Mesenteric fat pad (tissue), 1 donor: ENCODE measurements around the gene KCNT2. TPM values are rescaled to one million over a fixed set of nuclear protein-coding genes. Genes with fewer than 3 reads are reported as not detected.

Source experiments
- DNase-seq: peaks from one replicate; pipeline ENCODE4 v3.0.0-alpha.2; 2020; ENCODE audit warnings: low spot score
- total RNA-seq: library from RNA; stranded (reverse); fragmentation: NEBNext Ultra II Directional; extraction: Animal tissue kit (Norgen Biotek cat#: 25700); gene quantifications from one replicate; pipeline ENCODE4 v1.2.1, GENCODE V29; 2021
- donor health status: DM: yes; HTN: yes; CAD: no.

The KCNT2 gene
- total RNA-seq, 1 donor from 2014 or later, result 0.93 TPM

DNA sequence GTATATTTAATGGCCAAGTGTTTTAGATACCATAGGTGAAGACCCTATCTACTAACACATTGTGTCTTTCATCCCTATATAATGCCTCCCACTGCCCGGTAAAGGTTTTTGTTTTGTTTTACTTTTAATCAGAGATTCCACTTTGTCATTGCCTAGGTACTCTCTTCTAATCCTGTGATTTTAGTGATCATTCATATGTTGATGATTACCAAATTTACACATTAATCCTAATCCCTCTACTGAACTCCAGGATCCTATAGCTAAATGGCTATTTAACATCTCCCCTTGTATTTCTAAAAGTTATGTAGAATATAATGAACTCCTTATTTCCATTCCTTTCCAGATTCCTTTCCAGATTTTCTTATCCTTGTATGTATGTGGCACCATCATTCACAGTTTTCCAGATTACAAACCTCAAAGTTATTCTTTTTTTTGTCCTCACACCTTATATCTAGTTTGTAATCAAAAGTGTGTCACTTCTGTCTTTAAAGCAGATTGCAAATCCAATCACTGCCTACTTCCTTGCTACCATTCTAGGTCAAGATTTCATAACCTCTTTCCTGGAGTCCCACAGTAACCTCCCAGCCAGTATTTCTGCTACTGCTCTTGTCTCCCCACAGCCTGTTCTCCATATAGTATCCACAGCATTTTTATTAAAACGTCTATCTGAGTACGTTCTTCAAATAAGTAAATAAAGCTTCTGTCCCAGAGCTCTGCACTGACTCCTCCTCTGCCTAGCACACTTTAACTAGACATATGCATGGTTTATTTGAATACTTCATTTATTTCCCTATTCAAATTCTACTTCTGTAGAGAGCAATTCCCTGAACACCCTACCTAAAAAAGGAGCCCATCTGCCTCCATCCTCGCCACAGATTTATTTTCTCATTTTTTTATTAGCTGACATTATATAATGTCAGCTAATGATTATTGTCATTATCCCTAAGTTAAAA lies 157.8 kb downstream of the KCNT2 start:
- no peak for DNase-seq

DNA sequence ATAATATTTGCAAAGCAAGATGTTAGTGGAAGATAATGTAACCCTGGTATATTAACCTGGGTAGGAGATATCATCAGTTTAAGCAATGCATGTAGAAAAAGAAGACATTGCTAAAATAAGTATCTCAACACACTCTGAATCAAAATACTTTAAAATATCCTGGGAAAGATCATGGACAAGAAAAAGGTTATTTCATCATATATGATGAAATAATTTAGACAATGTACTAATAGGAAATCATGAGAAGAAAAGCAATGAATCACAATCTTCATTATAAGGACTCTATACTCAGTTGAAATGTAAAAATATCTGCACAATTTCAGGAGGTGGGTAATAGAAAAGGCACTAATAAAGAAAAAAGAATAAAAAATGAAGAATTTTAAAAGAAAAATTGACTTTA lies 158.8 kb downstream of the KCNT2 start:
- DNase-seq, result no peak

DNA sequence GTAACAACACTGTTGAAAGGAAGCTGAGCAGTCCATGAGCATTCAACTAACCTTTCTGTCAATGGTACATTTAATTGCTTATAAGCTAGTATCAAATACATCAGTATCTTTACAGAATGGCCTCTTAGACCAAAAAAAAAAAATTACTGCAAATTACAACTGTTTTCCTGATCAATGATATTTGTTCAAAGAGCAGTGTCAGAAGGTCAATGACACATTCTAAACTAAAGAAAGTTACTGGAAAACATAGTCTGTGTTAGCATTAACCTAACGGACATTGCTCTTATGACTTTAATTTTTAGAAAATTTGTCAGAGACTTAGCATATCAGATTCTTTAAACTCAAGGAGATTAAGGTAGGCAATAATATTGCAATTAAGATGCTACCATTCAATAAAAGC lies 162.5 kb downstream of the KCNT2 start:
- no peak for DNase-seq

DNA sequence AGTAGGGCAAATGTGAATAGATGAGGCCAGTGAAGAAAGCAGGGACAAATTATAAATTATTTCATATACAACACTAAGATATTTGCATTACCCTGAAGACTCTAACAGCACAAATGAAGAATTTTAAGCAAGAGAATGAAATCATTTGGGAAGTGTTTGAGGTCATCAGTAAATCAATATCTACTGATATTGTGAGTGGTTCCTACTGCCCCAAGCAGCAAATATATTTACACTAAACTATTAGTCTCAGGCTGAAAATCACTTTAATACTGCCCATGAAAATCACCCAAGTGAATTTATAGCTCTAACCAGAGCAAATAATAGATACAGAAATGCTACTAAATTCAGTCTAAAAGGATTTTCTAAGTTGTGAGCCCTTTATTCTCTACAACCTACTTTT lies 163.6 kb downstream of the KCNT2 start:
- DNase-seq, result no peak

DNA sequence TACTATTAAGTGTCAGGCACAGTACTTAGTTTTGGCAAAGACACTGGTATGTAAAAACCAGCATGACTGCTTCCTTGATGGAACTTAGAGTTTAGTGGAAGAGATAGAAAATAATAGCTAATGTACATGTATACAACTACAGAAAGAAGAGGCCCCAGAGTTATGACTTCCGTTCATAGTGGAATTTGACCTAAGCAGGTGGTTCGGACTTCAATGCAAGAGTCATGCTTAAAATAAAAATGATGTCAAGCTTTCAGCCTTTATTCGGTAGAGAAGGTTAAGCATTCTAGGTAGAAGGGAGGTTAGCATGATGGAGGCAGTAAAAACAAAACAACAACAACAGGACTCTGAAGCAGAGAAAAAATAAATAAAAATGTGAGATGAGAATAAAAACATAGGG lies 165.9 kb downstream of the KCNT2 start:
- no peak for DNase-seq

DNA sequence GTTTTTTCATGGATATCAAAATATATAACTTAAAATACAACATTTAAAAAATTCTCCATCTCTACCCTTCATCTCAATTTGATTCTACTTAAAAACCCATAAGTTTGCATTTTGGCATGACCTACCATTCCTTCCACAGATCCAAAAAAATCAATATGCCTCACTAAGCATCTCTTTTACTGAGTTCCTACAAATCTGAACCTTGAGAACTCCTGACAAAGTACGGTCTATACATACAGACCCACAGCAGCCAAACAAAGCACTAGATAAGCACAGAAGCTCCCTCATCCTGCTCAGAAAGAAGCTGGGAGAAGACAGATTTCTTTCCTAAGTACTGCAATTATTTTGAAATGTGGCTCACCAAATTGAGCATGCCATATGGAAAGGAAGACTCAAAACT lies 167.5 kb downstream of the KCNT2 start:
- no peak for DNase-seq

DNA sequence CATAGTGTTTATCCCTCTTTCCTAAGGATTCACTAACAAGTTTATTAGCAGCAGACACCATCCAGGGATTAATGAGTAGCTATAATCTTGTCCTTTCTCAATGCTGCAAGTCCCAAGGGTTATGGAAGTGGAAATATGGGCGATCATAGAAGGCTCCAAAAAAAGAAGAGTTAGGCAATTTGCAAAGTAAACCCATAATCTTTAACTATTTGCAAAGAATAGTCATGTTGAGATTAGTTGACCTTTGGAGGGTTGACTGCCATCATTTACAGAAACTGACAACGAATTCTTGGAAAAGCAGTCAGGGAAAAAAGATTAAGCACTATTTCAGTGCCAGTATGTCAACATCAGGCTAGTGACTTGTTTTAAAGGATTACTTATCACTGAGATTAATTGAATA lies 169.9 kb downstream of the KCNT2 start:
- DNase-seq, result no peak

DNA sequence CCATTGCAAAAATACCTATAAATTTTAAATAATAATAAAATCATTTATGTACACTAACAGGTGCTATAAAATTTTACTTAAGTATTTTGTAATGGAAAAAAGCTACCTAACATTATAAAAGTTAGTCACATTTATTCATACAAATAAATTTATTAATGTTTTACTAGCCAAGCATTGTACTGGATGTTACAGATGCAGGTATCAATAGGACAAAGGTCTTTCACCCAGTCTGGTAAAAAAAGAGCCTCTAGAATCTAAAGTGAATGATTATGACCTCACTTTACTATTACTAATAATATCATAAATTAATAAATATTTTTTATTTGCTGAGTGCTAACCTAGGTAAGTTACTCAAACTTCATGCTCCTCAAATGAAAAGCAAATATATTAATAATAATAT lies 170.6 kb downstream of the KCNT2 start:
- no peak for DNase-seq

DNA sequence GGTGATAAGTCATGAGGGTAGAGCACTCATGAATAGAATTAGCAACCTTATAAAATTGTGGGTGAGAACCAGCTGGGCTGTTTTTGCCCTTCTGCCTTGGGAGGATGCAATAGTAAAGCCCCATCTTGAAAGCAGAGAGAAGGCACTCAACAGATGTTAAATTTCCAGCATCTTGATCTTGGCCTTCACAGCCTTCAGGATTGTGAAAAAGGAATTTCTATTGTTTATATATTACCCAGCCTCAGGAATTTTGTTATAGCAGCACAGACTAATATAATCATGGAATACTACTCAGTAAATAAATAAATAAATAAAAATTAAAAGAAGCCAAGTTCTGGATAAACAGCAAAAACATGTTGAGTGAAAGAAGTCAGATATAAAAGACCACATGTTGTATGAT lies 175.2 kb downstream of the KCNT2 start:
- DNase-seq, result no peak

DNA sequence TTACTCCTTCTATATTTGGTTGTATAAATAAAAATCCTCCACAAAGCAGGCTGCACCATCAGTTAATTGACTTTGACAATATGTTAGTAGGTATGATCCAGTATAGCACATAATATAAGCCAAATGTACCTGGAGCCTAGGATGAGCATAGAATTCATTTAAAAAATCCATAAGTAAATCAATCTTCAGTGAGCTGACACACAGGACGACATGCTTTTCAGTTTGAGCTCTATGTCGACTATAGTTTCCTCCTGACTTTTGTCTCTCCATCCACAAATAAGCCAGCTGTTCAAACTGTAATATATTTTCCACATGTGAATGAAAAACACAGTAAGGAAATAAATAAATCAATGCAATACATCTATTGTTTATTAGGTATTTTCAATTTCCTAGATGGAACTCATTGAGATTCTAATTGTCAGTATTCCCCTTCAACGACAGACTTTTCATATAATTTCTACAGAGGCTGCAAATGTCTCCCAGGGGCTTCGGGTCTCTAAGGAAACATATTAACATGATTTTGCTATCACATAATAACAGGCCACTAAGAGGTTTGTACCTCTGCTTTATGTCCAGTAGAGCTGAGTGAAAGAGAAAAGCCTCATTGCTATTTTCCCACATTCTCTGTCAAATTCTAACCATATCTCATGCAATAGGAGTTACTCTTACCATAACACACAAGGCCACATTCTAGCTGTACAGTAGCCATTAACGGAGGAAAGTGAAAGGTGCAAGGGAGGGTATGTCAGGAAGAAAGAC lies 180.1 kb downstream of the KCNT2 start:
- no peak for DNase-seq

DNA sequence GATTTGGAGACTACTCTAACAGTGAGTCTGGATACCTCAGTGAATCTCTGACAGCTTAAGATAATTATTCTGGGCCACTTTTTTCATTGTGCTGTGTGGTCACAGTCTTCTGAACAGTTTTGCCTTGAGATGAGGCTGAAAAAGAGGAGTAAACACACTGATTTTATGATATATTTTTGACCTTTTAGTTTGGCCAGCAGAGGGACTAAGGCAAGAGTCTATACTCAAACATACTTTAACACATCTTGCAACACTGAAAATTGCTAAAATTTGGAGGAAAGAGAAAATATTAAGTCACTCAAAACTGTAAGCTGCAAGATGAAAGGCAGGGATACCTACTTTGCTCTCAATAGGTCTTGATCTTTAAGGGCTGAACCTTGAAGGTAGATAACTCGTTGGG lies 182.7 kb downstream of the KCNT2 start:
- no peak for DNase-seq

DNA sequence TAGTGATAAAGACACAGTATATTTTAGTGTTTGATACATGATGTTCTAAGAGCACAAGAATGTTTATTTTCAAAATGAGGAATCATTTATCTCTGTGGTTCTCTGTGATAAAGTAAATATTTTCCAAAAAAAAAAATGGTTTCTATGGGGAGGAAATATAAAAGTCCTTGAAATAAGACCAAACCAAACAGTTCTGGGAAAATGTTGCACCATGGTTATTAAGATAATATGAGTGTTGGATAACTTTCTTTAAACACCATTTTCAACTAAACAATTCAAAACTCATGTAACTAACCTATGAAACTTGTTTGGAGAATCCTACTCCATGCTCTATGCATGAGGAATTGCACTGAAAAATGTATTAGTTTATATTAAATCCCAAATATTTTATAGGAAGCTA lies 184.6 kb downstream of the KCNT2 start:
- no peak for DNase-seq

DNA sequence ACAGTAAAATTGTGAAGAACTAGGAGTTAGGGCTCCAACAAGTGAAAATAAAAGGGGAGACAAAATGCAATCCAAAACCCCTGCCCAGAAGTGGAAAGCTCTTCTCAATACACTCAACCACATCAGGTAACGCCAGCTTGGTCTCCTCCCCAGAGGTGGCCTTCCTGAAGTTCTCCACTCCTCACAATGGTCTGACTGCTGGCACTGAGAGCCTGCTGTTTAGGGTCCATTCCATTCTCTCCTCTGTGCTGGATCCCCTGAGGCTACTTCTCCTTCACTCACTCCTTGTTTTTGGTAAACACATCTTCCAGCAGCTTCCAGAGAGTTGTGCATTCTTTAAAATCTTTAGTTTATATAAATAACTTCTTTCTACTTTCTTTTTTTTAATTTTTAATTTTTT lies 189.5 kb downstream of the KCNT2 start:
- DNase-seq, result no peak

DNA sequence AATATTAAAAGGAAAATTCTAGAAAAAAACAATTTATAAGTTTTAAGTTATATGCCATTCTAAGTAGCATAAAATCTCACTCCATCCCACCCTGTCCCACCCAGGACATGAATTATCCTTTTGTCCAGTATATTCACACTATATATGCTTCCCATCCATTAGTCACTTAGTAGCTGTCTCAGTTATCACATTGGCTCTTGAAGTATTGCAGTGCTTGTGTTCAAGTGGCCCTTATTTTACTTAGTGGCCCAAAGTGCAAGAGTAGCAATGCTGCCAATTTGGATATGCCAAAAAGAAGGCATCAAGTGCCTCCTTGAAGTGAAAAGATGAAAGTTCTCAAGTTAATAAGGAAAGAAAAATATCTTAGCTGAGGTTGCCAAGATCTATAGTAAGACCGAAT lies 192.3 kb downstream of the KCNT2 start:
- DNase-seq, result no peak

DNA sequence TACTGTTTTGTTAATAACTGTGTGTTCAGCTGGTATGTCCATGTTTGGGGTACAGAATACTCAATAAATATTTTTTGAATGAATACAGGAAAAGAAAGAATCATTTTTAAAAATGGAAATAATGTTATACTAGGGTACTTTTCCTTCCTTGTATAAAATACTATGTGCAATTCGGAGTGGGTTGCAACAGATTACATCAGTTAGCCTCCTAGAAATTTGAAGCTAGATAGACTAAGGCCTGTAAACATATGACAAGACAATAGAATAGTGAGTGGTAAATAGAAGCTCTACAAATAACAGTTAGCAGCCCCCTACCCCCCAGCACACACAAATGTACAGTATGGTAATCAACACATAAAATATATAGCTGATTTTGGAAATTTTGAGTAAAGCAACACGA lies 195.9 kb downstream of the KCNT2 start:
- no peak for DNase-seq

DNA sequence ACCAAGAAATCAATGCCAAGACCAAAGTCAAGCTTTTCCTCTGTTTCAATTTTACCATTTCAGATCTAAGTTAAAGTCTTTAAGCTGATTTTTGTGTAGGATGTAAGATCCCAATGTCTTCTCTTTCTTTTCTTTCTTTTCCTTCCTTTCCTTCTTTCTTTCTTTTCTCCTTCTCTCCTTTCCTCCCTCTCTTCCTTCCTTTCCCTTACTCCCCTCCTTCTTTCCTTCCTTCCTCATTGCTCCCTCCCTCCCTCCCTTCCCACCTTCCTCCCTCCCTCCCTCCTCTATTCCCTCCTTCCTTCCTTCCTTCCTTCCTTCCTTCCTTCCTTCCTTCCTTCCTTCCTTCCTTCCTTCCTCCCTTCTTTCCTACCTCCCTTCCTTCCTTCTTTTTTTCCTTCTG lies 197.5 kb downstream of the KCNT2 start:
- no peak for DNase-seq

DNA sequence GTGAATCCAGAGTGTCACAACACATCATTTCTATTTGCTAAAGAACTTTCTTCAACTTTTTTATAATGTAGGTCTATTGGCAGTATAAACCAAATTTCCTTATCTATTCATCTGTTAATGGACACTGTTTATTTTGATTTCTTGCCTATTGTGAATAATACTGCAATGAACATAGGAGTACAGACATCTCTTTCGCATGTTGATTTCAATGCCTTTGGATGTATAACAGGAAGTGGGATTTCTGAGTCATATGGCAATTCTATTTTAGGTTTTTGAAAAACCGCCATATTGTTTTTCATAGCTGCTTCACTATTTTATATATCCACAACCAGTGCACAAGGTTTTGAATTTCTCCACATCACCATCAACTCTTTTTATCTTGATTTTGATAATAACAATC lies 198.7 kb downstream of the KCNT2 start:
- DNase-seq, result no peak

DNA sequence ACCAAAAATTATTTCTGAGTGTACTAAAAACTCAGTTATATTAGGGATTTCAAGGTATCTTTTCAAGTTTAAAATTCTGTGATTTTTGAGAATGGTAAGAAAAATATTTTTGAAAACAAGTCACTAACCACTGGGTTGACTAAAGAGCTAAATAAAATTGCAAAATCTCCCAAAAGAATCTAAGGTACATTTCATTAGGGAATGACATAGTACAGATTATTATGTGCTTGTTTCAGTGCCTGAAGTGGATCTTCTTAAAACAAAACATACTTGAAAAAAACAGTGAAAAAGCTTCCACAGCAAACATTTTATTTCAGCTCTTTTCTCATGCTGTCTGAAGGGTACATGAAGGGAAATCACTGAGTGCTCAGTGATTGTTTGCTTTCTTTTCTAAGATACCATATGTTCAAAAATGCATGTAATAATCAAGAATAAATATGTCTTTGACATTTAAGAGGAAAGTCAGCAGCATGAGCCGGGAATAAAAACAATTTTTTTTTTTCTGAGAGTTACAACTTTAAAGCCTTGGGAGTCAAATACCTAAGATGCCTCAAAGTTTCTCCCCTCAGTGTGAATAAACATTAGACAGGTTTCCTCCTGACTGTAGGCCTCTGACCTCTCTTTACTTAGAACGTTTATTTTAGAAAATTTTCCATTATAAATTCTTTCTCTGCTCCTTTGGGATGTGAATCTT lies 200.7 kb downstream of the KCNT2 start:
- DNase-seq, result no peak

DNA sequence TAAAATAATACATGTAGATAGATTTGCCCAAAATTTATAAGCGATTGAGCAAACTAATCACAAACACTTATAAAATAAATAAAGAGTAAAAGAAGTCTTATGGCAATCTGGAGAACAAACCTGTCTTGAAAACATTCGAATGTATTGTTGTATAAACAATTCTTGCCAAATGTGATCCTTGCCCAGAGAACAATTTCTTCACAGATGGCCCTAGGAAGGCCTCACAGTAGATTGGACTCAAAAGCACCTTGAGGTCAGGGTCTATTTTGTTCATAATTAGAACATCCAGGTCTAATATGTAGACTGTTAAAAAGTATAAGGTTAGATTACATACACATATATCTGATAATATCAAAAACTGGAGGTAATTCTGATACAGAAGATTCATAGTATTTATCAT lies 202.4 kb downstream of the KCNT2 start:
- DNase-seq, result no peak

DNA sequence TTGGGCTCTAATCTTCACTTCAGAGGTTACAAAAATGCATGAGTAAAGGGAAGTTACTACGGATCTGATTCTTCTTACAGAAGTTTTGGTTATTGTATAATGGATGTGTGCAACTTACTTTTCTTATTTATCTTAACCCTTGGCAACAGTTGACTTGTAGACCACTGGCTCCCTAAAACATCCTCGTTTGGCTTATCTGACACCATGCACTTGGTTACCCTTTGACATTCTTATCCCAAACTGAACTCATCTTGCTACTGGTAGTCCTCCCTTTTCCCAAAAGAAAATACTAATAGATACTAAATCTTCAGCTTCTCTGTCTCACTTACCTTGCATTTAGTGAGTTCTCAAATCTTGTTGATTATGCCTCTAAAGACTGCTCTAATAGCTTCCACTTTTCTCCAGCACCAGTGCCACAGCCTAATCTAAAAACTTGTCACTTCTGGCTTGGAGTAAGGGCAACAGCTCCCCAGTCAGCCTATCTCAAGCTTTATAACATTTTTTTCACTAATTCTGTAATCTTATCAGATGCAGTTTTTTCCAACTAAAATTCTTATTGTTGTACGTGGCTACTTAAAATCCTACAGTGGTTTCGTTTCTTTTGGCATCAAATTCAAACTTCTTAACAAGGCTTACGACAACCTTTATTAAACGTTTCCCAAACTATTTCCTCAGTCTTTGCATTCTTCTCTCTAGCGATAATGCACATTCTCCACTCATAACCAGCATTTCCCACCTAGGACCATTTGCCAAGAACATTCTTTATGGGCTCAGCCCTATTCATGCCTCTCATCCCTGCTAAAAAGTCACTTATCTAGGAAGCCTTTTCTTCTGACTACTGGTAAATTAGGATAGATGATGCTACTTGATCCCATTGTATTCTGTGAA lies 204.2 kb downstream of the KCNT2 start:
- no peak for DNase-seq

DNA sequence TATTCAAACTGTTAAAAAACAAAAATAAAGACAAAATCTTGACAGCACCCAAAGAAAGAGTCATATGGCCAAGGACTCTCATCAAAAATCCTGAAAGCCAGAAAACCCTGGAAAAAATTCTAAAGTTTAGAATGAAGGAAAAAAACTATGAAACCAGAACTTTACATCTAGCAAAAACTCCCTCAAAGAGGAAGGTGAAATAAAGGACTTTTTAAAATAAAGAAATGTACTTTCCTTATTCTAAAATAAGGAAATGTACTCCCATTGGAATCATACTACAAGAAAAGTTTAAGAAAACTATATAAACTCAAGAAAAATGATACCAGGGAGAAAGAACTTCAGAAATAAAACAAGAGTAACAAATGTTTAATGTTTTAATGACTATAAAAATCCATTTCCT lies 206.3 kb downstream of the KCNT2 start:
- no peak for DNase-seq
